PC-3 (cell line): ENCODE measurements around the gene GRIN2A. TPM values are rescaled to one million over a fixed set of nuclear protein-coding genes. Genes with fewer than 3 reads are reported as not detected.

Source experiments
- ATAC-seq: fragments of 200-7000 bp; cut with Tn5 transposase; 2 replicates; pipeline ENCODE4 v1.9.1; 2020; ENCODE audit warnings: mild to moderate bottlenecking, moderate library complexity
- BruUV-seq: library from RNA; stranded (reverse); fragments of 400-500 nt; replicated peaks from 2 replicates; lab custom pipeline; 2021; lab: Mats Ljungman, UMichigan
- CTCF ChIA-PET: fragments of 300-600 bp; sonication (Branson Sonifier 250); formaldehyde crosslinking; loops from one replicate; lab custom pipeline; 2022; ENCODE audit warnings: antibody characterized with exemption; lab: Charles Lee
- POLR2A ChIA-PET: fragments of 300-600 bp; sonication (Branson Sonifier 250); formaldehyde crosslinking; loops from one replicate; lab custom pipeline; 2022; ENCODE audit warnings: antibody characterized with exemption; ENCODE audit not compliant: unreplicated experiment; lab: Charles Lee
- DNase-seq: peaks from one replicate; pipeline ENCODE4 v3.0.0-alpha.2; 2015
- H2AFZ ChIP-seq: fragments of 300-600 bp; sonication (generic); 2 replicates; pipeline ENCODE4 v1.6.0; 2016; ENCODE audit warnings: antibody characterized with exemption, low read length
- H3F3A ChIP-seq: fragments of 300-600 bp; sonication (generic); one replicate; pipeline ENCODE4 v1.6.0; 2017; ENCODE audit warnings: antibody characterized with exemption, low read length, control low read depth, mild to moderate bottlenecking; ENCODE audit not compliant: unreplicated experiment
- H3K27ac ChIP-seq: fragments of 300-600 bp; sonication (generic); 2 replicates; pipeline ENCODE4 v1.5.1; 2016; ENCODE audit warnings: mild to moderate bottlenecking, low read length
- H3K27me3 ChIP-seq: fragments of 300-600 bp; sonication (generic); 2 replicates; pipeline ENCODE4 v1.6.1; 2016; ENCODE audit warnings: low read length, mixed read lengths
- H3K36me3 ChIP-seq: fragments of 300-600 bp; sonication (generic); 2 replicates; pipeline ENCODE4 v1.6.1; 2016; ENCODE audit warnings: low read depth, mixed run types, low read length, mixed read lengths
- H3K4me1 ChIP-seq: fragments of 300-600 bp; sonication (generic); 2 replicates; pipeline ENCODE4 v1.5.1; 2016; ENCODE audit warnings: low read length; ENCODE audit not compliant: insufficient read depth
- H3K4me2 ChIP-seq: fragments of 300-600 bp; sonication (generic); 2 replicates; pipeline ENCODE4 v1.6.0; 2016; ENCODE audit warnings: low read length
- H3K4me3 ChIP-seq: fragments of 300-600 bp; sonication (generic); 2 replicates; pipeline ENCODE4 v1.5.1; 2016; ENCODE audit warnings: mild to moderate bottlenecking, low read length, mixed read lengths
- H3K79me2 ChIP-seq: fragments of 300-600 bp; sonication (generic); 2 replicates; pipeline ENCODE4 v1.6.1; 2017; ENCODE audit warnings: low read length, mixed read lengths
- H3K9ac ChIP-seq: fragments of 300-600 bp; sonication (generic); 2 replicates; pipeline ENCODE4 v1.6.0; 2016; ENCODE audit warnings: mild to moderate bottlenecking, low read length
- H3K9me2 ChIP-seq: fragments of 300-600 bp; sonication (generic); replicated peaks from 2 replicates; pipeline ENCODE4 v1.6.1; 2016; ENCODE audit warnings: mixed run types, low read length, mixed read lengths
- H3K9me3 ChIP-seq: fragments of 300-600 bp; sonication (generic); 2 replicates; pipeline ENCODE4 v1.6.1; 2016; ENCODE audit warnings: low read length, mixed read lengths
- H4K20me1 ChIP-seq: fragments of 300-600 bp; sonication (generic); 2 replicates; pipeline ENCODE4 v1.6.1; 2016; ENCODE audit warnings: low read length, mixed read lengths
- CTCF ChIP-seq: fragments of 300-600 bp; sonication (generic); conservative IDR thresholded peaks from 2 replicates; pipeline ENCODE4 v1.5.1; 2017; ENCODE audit warnings: antibody characterized with exemption, low read depth, mild to moderate bottlenecking, low read length
- EZH2 ChIP-seq: fragments of 300-600 bp; sonication (generic); IDR thresholded peaks from one replicate; pipeline ENCODE4 v1.6.1; 2017; ENCODE audit warnings: antibody characterized with exemption, mild to moderate bottlenecking, low read length; ENCODE audit not compliant: unreplicated experiment
- EZH2phosphoT487 ChIP-seq: fragments of 300-600 bp; sonication (generic); IDR thresholded peaks from 2 replicates; pipeline ENCODE4 v1.6.1; 2018; ENCODE audit warnings: mild to moderate bottlenecking, antibody characterized with exemption, low read length, borderline replicate concordance
- intact Hi-C: fragments of 100-400 bp; cut with micrococcal nuclease; formaldehyde crosslinking; loops from 2 replicates; pipeline ENCODE4 v1.9.0; 2023
- total RNA-seq: library from RNA; depleted of rRNA; stranded (reverse); fragments of >200 nt; gene quantifications from 2 replicates; pipeline ENCODE4 v1.2.3, GENCODE V29; 2014

GRIN2A gene
- total RNA-seq, 1 experiment from 2014 or later = 0.04 TPM

GRCh38 chr16:10188236-10188635 is 6.0 kb upstream of the GRIN2A start:
- POLR2A ChIA-PET = no interaction called here
- peak; percentile 5 for DNase-seq

GRCh38 chr16:10181196-10182162 is 749 bp downstream of the GRIN2A start:
- H4K20me1 ChIP-seq = no peaks in the 10 kb centered on the region
- H3K9ac ChIP-seq = no peak overlapping the region
- H3K36me3 ChIP-seq = no peaks in the 10 kb centered on the region
- H3K27me3 ChIP-seq = peaks cover 27% of the 10 kb centered on the region
- H3K4me3 ChIP-seq = 0 out of 2 replicates have a peak overlapping the region, but pooled peaks have one; percentile 27
- ChIA-PET POLR2A (no interaction called here), CTCF (no interaction called here)
- BruUV-seq = no TSS peak
- H3K4me1 ChIP-seq = peaks cover 5% of the 10 kb centered on the region
- H3K27ac ChIP-seq = no peak overlapping the region
- intact Hi-C loops = no loop called here
- H2AFZ ChIP-seq = peak overlapping the region; percentile 50; the same call in 1 of the 2 replicates
- DNase-seq (peak; percentile 59), ATAC-seq (peak; percentile 57)
- no peaks in the 10 kb centered on the region for H3F3A ChIP-seq
- H3K79me2 ChIP-seq = no peaks in the 10 kb centered on the region
- no peaks in the 10 kb centered on the region for H3K9me3 ChIP-seq
- H3K9me2 ChIP-seq = no peaks in the 10 kb centered on the region
- H3K4me2 ChIP-seq = peak overlapping the region; percentile 53; the same call in 1 of the 2 replicates
- TF ChIP-seq EZH2 (no peak), EZH2phosphoT487 (no peak), CTCF (peak; percentile 69)

More at GRCh38 chr16:10188236-10188635, 6.0 kb upstream of the GRIN2A start:
- no peaks in the 10 kb centered on the region for H3K9me2 ChIP-seq
- intact Hi-C loops = no loop called here
- H3F3A ChIP-seq = no peaks in the 10 kb centered on the region
- H3K9me3 ChIP-seq = no peaks in the 10 kb centered on the region
- H3K79me2 ChIP-seq = no peaks in the 10 kb centered on the region
- H3K36me3 ChIP-seq = no peaks in the 10 kb centered on the region
- H2AFZ ChIP-seq = no peak overlapping the region
- CTCF ChIA-PET = no interaction called here
- no peak overlapping the region for H3K4me2 ChIP-seq
- no peak overlapping the region for H3K4me3 ChIP-seq
- peaks cover 11% of the 10 kb centered on the region for H3K27me3 ChIP-seq
- no TSS peak for BruUV-seq
- H3K27ac ChIP-seq = no peak overlapping the region
- H3K4me1 ChIP-seq = no peaks in the 10 kb centered on the region
- no peak for TF ChIP-seq EZH2
- TF ChIP-seq CTCF = no peak
- no peak for TF ChIP-seq EZH2phosphoT487
- no peak overlapping the region for H3K9ac ChIP-seq
- no peak for ATAC-seq
- no peaks in the 10 kb centered on the region for H4K20me1 ChIP-seq

- H2AFZ ChIP-seq = no peak overlapping the region
- H3K79me2 ChIP-seq = no peaks in the 10 kb centered on the region
- H3K9ac ChIP-seq = no peak overlapping the region
- no peak overlapping the region for H3K27ac ChIP-seq
- BruUV-seq = no TSS peak
- peaks cover 5% of the 10 kb centered on the region for H3K4me1 ChIP-seq
- no peaks in the 10 kb centered on the region for H3K9me2 ChIP-seq
- ChIA-PET POLR2A (no interaction called here), CTCF (no interaction called here)
- no peak overlapping the region for H3K4me3 ChIP-seq
- TF ChIP-seq EZH2 (no peak), CTCF (peak; percentile 49; the same call in 1 of the 2 replicates), EZH2phosphoT487 (no peak)
- peaks cover 27% of the 10 kb centered on the region for H3K27me3 ChIP-seq
- intact Hi-C loops = no loop called here
- no peaks in the 10 kb centered on the region for H3K9me3 ChIP-seq
- DNase-seq (no peak), ATAC-seq (no peak)
- no peaks in the 10 kb centered on the region for H4K20me1 ChIP-seq
- no peak overlapping the region for H3K4me2 ChIP-seq
- H3K36me3 ChIP-seq = no peaks in the 10 kb centered on the region
- no peaks in the 10 kb centered on the region for H3F3A ChIP-seq
Observed at GRCh38 chr16:10180771-10181163, 1.5 kb downstream of the GRIN2A start.
